GM19328 (cell line): ENCODE measurements around the gene LINS1.

Source experiments
- ATAC-seq: cut with Tn5 transposase; IDR thresholded peaks from one replicate; pipeline ENCODE4 v1.9.1; 2021; ENCODE audit warnings: mild to moderate bottlenecking, moderate library complexity; ENCODE audit not compliant: unreplicated experiment

The LINS1 gene

DNA sequence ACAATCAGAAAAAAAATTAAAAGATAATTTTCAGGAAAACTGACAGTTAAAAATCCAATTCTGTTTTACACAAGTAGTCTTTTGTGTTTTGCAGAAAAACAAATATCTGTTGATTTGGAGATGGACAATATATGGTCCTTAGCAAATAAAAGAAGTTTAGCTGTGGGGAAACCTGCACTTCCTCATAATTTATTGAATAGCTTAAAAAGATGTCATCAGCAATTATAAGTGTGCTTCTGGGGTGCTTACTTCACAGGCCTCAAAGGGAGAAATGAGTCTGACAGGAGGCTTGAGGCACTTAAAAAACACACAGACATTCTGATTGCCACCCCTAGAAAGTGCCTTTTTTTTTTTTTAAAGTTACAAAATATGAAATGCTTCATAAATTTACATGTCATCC, 41.7 kb downstream of the LINS1 start:
- ATAC-seq, result no peak

DNA sequence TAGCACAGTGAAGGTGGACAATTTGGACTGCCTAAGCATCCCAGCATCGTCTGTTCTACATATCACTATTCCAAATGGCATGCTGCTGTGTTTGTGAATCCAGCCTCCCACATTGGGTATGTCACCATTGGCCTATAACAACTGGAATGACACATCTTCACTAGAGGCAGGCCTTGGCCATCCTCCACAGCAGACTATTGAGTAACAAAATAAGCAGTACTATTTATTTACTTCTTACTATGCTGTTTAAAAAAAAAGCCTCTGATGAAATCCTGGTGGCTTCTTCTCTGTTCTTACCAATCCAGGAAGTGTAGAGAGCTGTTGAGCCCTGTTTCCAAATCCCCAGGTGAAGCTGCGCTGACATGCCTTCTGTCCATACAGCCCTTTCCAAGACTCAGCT, 42.7 kb downstream of the LINS1 start:
- no peak for ATAC-seq

DNA sequence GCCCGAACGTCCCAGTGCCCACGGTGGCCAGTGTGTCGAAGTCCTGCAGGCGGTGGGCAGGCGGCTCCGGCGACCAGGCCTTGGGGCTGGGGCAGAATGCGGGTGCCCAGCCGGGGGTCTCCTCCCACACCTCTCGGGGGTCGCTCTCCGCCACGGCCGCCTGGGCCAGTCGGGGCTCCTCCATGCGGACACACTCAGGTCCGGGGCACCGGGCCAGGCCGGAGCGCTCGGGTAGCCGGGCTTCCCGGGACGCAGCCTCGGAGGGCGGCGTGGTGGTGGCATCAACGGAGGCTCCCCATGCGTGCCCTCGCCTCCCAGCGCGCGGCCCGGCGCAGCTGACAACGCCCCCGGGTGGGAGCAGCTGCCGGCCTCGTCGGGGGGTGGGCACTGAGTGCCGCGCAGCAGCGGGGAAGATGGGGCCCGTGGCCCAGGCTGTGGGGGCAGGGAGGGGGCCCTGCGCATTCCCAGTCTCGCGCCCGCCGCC, 43.2 kb downstream of the LINS1 start:
- ATAC-seq, result no peak

DNA sequence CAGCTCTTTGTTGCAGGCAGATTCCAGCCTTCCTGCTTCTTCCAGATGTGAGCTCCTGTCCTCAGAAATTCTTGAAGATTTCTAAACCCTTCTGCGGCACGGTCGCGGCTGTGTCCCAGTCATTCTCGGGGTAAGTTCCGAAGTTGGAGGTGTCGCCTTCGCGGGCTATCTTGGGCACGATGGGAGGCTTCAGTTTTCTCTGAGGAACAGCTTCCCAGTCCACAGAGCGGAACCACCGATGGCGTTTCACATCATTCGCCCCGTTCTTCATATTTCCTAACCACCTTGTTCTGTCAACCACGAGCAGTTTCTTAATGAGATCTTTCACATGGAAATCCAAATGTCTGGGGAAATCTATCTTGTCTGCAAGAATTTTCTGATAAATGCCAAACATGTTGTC, 48.5 kb downstream of the LINS1 start:
- ATAC-seq, result no peak

DNA sequence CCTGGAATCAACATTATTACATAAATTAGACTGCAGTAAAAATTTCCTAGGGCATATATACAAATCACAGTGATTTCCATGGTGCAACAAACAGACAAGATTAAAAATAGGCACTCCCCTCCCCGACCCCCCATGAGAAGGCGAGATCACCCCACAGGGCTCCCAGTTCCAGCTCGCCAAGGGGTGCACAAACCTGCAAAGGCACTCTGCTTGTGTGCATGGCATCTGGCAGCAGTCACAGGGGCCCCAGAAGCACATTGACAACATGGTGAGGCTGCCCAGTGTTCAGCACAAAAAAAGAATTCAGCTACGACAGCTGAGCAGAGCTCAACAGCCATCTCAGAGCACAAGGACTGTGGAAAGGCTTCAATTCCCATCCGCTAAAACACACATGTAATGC, 54.0 kb downstream of the LINS1 start:
- ATAC-seq, result no peak

DNA sequence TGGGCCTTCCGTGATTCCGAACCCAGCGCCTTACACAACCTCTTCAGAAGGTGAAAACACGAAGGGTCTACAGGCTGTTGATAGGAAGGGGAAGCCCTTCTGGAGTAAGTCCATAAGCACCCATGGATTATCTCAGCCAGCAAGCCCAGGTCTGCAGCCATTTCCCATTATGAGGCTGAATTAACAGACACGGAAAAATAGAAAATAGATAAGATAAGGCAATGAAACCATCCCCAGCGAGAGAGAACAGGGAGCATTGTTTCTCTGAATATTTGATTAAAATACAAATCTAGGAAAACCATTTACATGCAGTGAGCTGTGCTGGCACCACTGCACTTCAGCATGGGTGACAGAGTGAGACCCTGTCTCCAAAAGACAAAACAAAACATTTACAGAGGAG, 57.0 kb downstream of the LINS1 start:
- ATAC-seq, result no peak

DNA sequence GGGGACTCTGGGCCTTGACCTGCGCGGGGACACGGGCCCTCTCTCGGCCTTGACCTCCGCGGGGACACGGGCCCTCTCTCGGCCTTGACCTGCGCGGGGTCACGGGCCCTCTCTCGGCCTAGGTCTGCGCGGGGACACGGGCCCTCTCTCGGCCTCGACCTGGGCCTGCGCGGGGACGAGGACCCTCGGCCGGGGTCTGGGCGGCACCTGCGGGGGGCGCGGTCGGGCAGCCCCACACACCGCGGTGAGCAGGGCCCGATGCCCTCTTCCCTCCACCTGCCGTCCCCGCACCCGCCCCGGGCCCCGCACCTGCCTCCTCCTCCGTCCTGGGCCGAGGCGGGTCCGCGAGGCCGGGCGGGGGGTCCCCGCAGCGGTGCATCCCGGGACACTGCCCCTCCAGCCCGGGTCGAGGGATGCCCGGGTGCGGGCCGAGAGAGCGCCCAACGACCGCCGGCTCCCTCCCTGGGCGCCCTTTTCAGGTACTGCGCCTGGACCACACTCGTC, 57.6 kb downstream of the LINS1 start:
- ATAC-seq, result no peak

DNA sequence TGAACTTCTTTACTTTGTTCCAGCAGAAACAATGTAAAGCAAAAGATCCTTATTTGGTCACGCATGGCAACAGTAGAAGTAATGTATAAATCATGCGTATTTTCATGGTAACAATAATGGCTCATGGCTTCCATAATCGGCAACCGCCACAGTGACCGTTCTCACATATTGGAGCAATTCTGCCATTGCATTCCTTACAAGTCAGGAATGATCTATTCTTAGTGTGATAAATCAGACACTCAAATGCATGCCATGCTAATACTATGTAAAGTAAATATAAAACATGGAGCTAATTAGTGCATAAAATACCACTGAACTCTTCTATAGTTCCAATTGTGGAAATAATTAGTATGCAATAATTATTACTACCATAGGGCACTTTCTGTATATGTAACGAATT, 59.7 kb downstream of the LINS1 start:
- no peak for ATAC-seq

DNA sequence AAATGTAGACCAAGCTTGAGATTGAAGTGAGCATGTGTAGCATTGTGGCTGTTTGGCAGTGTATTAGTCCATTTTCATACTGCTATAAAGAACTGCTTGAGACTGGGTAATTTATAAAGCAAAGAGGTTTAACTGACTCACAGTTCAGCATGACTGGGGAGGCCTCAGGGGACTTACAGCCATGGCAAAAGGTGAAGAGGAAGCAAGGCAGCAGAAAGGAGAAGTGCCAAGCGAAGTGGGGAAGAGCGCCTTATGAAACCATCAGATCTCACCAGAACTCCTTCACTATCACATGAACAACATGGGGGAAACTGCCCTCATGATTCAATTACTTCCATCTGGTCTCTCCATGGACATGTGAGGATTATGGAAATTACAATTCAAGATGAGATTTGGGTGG, 64.7 kb downstream of the LINS1 start:
- no peak for ATAC-seq

DNA sequence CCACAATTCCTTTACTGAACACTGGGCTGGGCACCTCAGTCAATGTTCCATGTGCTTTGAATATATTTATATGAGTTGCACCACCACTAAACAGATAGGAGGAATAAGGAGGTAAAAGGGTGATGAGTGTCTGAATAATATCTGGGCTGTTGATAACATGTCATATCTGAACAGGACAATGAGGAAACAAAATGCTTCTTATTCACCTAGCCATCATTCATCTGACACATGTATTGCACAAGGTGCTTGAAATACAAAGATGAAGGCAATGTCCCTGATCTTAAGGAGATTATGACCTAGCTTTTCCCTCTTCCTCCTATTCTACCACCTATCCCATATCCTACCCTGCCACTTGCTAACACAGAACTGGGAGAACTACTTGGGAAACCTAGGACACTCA, 65.3 kb downstream of the LINS1 start:
- no peak for ATAC-seq

DNA sequence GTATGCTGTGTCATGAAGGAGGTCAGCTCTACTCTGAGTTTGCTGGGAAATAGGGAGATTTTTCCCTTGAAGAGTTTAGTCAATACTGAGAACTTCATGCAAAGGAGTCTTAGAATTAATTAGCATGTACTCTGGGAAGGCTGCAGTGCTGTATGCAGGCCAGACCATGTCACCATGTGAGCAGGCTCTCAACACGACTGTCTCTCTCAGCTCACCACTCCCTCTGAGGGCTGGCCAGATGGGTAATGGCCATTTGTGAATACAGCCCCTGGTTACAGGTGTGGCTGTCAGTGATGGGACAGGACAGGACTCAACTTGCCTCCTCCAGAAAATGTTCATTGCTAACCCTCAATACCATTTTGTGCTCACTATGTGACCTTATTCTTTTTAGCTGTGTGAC, 68.1 kb downstream of the LINS1 start:
- ATAC-seq, result no peak

DNA sequence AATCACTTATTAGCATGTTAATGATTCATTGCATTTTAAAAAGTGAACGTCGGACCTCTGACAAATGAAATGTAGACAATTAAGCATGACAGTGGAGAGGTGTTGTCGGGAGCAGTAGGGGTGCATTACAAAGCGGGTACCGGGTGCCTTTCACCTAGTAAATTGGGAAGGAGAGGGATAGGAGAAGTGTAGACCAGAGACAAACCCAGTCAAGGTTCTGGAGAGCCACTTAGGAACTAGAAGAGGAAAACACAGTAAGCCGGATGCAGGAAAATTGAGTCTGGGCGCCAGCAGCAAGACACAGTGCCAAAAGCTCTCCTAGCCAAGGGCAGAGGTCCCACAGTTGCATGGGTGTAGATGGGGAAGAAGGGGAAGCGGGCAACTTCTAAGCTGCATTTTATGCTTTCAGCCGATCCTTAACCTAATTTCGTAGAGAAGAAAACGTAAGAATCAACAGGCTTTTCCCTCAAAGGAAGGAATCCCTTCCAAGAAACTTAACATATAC, 70.1 kb downstream of the LINS1 start:
- no peak for ATAC-seq

DNA sequence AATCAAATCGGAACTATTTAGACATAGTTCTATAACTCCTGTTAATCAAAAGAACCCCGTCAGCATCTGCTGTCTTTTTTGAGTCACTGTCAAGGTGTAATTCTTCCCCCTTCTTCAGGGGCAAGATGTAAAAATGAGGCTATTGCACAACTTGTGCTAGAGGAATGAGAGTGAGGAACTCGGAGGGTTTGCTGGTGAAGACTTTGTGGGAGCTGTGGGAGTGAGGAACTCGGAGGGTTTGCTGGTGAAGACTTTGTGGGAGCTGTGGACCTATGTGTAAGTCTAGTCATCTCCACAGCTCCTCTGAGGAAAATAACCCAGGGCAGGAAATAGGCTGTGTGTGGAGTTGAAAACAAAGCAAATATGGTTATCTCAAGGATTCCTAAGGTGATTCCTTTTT, 70.8 kb downstream of the LINS1 start:
- ATAC-seq, result no peak

DNA sequence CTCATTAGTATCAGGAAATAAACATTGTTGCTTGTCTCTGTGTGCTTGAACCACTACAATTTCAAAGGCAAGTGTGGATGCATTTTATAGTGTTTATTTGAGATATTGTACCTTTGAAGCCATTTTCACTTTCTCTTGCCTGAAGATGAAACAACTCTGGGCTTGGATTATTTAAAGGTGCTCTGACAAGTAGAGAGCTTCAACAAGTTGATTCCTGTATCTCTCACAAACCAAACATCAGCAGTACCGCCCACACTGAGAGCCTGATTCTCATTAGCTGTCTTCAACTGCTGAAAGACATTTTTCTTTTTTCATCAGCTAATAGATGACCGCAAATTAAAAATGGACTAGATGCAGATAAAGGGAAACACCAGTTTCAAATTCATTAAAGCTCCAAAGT, 72.4 kb downstream of the LINS1 start:
- no peak for ATAC-seq

DNA sequence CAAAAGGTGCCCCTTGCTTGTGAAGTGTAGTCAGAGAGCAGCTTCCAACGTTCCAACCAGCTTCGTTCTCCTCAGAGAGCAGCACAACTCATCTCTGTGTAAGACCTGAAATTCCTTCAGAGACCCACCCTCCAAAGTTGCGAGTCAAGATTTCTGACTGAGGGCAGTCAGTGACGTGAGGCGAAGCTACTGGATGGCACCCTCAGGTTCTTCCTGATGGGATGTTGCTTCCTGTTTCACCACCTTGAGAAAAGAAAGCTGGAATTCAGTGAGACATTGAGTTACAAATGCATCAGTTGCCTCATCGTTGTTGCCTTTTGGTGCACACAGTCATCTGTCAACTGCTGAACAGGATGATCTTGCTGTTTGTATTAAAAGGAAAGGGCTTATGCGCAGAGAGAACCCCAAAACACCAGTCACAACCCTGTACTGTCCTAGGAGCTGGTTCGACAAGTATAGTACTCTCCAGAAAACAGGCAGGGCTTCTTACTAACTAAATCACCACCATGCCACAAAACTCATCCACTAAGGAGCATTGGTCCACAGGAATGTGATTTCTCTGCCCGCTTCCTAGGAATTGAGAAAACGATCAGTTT, 73.1 kb downstream of the LINS1 start, which contains the start of gene CERS3:
Gene CERS3, minus strand, starts transcription at position 118 of the 596 bp plus-strand sequence. CDS start 27,101 bp downstream, outside the sequence.
- no peak for ATAC-seq

DNA sequence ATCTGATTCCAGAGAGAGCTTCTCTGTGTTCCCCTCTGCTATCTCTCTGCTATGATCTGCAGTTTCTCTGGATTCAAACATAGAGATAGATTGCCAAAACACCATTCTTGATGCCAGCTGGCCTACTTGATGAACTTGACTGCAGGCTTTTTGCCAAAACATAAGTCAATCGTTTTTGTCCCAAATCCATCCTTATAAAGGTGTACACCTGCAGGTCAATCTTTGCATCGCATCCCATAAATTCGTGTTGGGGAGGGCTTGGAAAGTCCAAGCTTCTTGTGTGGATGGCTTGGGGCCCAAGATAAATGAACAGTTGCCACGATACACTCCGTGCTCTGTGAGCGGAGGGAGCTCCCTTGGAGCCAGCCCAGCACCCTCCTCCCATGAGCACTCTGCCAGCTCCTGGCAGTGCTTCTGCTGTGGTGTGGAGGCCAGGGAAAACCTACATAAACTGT, 75.9 kb downstream of the LINS1 start:
- ATAC-seq, result no peak

DNA sequence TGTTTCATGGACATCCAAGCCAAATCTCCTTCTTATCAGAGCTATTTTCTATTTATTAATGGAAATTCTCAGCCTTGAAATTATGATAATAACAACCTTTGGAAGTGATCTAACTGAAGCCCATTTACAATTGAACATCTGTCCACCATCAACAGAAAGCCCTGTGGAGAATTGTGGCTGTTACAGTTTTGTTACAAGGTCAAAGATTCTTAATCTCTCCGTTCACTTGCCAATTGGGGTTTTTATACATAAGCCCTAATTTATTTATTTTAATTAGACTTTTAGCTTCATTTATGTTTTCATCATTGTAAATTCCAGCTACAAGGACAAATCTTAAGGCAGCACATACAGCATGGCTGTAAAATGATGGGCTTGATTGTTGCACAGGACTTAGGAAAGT, 76.5 kb downstream of the LINS1 start:
- no peak for ATAC-seq

DNA sequence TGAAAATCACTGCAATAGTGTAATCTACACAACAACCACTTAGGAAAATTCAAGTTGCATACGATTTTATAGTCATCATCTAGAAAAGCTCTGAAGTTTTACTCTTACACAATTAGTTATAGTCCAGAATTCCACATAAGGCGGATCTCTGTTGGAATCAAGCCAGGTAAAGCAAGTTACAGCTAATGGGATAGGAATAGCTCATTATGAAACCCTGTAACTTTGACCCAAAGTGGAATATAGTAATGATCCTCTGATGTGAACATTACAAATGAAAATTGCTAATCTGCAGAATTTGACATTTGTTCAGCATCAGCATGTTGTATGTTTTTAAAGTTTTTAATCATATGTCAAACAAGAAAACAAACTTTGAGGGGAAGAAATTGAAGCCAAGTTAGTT, 77.7 kb downstream of the LINS1 start:
- ATAC-seq, result no peak

DNA sequence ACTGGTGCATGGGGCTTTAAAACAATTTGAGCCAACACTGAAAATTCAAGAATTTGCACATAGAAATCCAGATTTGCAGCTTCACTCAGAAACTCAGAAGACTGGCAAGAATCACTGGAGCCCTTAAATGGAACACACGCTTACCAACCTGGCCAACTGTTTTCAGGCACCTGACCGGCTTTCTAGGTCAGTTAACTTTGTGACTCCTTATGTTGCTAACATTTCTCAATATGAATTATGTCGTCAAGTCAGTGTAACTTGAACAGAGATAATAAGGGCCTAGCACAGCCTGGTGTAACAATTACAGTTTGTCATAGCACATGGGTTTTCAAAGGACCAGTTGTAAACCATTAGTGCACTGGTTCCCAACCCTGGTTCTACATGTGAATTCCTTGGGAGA, 80.1 kb downstream of the LINS1 start:
- ATAC-seq, result no peak

DNA sequence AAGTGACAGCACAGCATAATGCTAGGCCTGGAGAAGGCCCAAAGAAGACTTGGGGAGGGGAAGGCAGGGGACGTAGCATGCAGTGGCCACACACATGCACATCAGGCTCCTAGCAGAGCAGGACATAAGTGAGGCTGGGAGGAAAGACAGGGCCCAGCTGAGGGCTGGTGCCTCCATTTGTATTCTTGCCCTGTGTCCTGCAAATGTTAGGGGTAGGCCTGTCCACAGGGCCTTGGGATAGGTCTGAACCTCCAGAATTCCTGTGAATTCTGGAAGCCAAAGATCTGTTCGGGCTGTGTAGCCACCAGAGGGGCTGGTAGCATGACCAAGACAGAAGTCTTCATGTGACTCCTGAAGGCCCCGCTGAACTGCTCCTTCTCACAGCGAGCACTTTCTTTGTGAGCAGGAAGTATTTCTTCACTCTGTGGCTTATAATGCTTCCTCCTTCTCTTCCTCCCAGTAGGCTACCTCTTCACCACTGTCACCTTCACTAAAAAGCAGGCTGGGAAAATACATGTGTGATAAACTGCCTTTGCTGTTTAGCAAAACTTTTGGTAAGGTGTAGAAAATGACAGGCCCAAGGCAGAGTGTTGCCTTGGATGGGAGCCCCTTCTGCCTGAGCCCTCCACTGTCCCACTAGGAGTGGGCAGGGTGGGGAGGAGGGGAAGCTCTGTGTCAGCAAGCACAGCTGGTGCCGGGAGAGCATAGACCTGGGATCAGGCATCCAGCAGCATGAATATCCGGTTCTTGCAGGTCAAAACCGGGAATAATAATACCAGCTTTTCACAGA, 81.7 kb downstream of the LINS1 start:
- ATAC-seq, result no peak

DNA sequence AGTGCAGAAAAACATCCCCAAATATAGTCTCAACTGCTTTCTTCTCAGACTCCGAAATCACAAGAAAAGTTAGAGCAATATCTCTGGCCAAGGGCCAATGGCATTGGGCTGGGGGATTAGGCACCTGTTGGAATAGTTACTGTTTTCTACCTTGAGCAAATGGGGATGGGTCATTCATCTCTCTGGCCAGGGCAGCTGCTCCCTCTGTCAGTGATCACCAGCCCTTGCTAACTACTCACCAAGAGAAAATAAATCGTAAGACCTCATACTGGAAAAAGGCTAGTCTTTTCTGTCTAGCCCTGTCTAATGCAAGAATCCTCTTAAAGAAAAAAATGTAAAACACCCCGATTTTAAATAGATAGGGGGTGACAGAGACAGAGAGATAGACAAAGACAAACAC, 84.1 kb downstream of the LINS1 start:
- no peak for ATAC-seq
